HK-2 (cell line): ENCODE data around the gene ESRRB.

ENCODE experiments used
- DNase-seq: peaks from one replicate; pipeline ENCODE4 v3.0.0-alpha.2; 2018; ENCODE audit not compliant: unreplicated experiment

Gene ESRRB

DNA sequence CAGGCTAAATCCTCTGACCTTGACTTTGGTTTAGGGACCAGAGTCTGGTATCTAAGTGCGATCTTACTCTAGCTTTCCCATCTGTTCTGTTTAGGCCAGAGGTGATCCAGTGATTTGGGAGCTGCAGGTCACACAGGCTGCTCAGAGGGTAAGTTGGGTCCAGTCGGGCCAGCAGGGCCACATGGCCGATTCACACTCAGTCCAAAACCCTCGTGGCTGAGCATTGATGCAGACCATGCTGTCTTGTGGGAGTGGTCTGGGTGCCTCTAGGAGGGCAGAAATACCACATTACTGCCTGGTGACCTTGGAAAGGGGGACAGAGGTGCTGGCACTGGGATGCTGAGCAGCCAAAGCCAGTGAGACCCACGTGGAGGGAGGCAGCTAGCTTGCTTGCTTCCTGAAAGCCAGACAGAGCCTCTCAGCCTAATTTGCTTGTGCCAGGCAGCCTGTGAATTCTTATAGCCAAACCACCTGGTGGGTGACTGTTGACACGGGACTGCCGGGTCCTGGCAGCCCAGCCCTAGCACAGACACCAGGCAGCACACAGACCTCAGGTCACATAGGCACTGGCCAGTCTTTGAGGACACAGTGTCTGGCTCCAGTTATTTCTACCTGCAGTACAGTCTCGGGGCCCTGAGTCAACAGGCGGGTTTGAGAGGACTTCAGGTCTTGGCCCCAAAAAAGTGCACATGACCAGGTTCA is 31.7 kb downstream of the ESRRB start:
- DNase-seq = no peak

DNA sequence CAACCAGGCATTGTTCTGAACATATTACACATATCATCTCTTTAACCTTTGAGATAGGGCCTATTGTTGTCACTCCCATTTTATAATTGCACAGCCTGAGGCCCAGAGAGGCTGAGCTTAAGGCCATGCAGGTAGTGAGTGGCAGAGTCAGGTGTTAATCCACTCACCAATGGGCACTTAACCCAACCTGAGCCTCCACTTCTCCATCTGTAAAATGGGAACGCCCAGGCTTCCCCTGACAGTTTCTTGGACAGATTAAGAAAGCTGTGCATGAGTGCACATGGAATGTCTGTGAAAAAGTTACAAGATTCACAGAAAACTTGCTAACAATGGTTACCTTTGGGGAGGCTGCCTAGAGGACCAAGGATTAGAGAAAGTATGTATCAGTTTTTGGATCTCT is 32.9 kb downstream of the ESRRB start:
- no peak for DNase-seq

DNA sequence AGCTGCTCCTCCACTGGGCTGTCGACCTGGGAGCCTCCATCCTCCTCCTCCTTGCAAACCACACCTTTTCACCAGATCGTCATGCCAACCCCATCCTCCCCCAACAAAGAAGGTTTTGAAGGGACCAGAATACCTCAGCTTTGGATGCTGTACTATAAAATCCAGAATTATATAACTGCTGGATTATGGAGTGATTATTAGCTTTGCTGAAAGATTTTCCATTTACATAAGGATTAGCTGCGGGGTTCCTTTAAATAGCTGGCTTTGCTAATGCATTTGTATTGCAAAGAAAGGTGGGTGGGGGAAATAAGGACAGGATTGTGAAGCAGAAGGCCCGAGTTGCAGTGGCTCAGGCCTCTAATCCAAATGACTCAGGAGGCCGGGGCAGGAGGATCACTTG is 36.6 kb downstream of the ESRRB start:
- no peak for DNase-seq

DNA sequence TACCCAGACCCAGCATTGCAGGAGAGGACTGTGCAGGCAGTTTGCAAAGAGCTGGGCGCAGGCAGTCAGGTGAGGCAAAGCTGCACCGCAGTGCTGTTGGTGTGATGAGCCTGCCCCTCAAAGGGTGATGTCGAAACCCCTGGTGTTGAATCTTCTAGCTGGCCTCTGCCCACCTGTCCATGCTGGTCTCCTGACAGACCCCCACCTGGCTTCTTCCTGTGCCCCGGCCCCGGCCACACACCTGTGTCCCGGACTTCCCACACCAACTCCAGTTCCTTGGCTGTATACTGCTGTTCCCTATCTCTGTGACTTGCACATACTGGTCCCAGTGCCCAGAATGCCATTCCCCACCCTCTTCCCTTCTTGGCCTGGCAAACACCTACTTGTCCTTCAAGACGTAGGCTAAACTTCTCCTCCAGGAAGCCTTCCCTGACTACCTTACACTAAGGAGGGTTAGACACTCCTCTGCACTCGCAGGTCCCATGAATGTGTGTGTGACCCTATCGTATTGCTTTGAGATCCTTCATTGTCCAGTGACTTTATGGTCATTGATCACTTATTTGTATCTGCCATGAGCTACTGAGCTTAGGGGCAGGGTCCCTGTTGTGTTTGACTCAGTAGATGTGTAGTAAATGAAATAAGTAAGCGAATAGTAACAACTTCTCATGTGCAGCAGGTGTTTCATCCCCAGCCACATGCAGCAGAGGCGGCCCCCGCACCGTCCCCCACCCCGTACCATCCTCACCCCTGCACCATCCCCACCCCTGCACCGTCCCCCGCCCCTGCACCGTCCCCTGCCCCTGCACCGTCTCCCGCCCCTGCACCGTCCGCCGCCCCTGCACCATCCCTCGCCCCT is 37.4 kb downstream of the ESRRB start:
- no peak for DNase-seq

DNA sequence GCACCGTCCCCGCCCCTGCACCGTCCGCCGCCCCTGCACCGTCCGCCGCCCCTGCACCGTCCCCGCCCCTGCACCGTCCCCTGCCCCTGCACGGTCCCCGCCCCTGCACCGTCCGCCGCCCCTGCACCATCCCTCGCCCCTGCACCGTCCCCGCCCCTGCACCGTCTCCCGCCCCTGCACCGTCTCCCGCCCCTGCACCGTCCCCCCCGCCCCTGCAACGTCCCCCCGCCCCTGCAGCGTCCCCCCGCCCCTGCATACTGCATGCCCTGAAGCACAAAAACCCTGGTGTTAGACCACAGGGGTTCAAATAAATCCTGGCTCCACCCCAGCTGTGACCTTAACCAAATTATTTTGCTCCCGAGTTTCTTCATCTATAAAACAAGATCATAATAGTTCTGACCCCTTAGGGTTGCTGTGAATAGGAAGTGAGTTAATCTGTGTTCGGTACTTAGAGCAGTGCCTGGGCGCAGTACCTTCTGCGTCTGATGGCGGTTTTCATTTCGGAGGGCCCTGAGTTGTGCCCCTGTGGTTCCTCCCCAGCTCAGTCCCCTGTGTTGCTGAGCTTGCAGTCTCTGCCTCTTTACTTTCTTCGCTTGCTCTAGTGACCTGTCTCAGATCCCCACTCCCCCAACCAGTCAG is 38.1 kb downstream of the ESRRB start:
- no peak for DNase-seq

DNA sequence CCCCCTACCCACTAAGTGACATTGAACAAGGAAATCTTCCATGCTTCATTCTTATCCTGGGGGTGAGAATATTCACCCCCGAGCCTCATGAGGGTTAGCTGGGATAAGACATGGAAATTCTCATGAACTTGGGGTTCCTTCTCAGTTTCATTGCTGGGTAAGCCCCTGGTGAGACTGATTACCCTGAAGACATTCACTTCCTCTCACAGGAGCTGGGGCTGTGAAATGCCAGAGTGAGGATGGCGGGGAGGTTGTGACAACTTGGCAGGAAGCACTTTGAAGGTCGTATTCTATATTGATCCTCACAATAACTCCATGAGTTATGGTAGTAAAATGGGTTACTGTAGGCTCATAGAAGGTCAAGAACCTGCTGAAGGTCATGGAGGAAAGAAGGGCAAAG is 43.5 kb downstream of the ESRRB start:
- DNase-seq = no peak

DNA sequence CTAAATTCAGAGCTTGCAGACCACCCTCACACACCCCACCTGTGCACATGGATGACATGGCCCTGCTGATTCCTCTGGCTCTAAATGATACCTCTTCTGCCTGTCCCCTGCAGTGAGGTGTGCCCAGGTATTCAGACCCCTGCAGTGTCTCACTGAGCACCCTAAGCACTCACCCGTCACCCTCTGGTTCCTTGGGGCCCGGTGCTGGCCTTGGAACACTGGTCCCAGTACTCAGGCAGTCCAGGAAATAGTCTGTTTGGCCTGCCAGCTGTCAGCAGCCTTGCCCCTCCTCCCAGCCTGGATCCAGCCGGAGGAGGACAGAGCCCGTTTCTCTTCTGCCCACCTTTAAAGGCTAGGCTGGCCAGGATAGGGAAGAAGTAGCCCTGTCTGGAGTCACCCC is 44.9 kb downstream of the ESRRB start:
- DNase-seq = no peak

DNA sequence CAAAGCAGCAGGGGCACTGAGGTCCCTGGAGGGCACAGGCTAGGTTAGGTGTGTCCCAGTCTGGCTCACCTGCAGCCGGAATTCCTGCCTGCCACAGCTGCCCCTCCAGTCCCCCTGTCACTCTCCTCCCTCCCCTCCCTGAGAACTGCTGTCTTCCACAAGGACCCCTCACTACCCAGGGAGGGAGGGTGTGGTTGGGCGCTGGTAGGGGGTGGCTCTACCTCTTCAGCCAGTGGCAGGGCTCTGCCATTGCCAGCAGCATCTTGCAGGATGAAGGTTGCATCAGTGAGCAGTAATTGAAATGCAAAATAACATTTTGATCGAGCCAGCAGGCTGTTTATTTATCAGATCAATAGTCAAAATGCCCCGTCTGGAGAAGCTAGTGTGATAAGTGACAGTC is 45.7 kb downstream of the ESRRB start:
- no peak for DNase-seq

DNA sequence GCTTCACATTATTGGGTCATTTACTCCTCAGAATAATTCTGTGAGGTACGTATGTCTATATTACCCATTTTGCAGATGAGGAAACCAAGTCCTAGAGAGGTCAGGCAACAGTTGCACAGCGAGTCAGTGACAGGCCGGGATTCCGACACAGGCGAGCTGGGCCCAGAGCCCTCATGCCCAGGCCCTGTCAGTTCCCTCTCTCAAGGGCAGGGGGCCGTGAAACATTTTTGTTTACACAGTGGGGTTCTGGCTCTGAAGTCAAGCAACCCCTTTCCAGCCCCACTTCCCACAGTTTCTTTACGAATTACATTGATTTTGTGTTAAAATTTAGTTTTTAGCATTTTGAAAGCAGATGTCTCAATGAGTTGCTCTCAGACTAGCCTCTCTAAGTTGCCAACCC is 46.7 kb downstream of the ESRRB start:
- no peak for DNase-seq

DNA sequence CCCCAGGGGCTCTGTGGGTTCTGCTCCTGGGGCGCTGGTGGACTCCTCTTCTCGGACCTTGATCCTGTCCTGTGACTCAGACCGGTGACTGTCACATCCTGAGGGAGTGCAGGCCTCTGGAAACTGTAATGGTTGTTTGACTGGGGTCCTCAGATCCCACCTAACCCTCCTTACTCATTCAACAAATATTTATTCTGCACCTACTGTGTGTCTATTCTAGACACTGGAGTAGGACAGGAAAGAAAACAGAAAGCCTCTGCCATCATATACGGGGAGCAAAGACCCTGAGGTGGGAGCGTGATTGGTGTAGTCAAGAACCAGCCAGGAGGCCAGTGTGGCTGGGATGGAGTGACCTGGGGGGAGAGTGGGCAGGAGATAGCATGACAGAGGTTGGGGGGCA is 47.6 kb downstream of the ESRRB start:
- DNase-seq = no peak

DNA sequence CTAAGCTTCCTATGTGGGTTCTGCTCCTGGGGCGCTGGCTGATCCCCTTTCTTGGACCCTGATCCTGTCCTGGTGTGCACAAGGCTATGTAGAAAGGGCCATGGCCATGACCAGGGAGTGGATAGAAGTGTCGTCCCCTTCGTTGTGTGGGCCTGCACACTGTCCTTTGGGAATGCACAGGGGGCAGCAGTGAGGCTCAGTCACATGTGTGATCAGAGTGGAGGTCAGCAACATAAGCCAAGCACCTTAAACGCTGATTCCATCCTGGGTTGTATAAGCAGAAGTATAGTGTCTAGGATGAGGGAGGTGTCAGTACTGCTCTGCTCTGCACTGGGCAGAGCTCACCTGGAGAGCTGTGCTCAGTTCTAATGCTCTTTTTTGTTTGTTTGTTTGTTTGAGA is 48.4 kb downstream of the ESRRB start:
- no peak for DNase-seq

DNA sequence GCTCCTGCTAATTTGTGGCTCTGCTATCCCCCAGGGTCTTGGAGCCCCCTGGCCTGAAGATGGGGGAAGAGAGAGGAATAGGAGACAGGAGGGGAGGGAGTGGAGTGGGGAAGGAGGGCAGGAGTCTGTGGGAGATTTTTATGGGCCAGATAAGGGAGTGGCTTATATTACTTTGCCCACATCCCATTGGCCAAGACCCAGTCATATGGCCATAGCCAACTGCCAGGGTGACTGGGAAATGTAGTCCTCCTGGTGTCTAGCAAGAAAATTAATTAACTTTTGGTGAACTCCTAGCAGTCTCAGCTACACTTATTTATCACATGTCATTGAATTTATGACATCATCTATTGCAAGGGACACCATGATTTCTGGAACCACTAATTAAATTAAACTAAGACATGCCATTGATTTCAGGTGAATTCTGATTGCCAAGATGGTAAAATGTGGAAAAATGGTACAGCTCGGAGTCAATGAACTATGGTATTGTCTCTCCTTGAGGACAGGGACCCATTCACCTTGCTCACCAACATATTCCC is 50.3 kb downstream of the ESRRB start:
- DNase-seq = no peak

DNA sequence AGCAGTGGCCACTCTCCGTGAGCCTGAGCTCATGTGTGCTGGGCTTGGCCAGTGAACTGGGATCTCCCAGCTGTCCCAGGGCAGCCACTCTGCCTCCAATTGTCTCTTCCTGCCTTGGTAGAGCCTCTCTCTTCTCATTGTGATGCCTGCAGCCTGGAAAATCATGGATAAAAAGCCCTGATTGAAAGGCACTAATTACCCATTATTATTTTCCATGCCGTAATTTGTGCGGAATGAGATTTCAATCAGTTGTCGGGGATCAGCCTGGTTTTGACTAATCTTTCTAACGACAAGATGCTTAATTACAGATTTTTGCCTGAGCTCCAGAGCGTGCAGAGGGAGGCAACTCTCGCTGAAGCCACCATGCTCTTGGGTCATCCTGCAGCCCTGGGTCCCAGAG is 52.7 kb downstream of the ESRRB start:
- no peak for DNase-seq

DNA sequence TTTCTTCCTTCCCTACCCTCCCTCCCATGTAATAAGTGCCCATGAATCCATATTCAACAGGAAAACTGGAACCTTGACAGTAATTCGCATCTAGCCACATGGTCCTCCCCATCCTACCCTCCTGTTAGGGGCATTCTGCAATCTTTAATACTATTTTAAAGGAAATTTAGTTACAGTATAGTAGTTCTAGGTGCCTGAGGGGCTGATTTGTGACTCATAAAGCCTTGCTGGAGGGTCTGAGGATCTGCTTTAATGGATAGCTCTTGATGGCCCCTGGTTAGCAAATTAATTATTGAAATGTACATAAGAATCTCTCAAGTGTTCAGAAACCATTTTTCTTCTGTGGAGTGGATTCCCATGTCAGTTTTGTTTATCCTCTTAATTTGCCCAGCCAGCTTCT is 54.1 kb downstream of the ESRRB start:
- DNase-seq = no peak

DNA sequence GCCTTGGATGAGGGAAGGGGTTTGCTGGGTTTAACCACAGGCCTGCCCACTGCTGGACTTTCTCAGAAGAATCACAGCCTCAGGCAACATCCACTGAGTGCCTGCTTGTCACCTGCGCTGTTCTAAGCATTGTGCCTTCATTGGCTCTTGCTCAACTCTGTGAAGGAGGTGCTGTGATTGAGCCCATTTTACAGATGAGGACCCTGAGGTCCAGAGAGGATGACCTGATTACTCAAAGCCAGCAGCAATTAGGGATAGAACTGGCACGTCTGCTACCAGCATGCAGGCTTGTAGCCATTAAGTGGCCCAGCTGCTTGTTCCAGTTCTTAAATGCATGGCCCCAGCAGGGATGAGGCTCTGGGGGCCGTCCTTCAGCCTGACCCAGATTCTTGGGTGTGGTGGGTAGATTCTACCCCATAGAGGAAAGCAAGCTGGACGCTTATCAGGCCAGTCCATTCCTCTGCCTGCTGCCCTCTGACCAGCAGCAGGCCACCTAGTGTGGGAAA is 54.6 kb downstream of the ESRRB start:
- DNase-seq = no peak

DNA sequence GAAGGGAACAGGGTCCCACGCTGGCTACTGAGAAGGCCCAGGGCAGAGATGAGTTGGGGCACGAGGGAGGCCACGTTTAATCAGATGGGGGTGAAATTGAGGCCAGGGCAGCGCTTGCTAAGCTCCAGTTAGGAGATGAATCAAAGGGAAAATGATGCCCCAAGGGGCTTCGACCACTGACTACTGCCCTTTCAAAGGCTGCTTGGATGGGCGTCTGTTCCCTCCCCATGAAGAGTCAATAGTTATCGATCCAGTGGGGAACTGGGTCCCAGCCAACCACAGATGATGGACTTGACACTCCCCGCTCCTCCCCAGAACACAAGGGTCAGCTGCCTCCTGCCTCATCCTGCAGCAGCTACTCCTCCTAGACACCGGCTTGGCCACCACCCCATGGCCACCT is 55.6 kb downstream of the ESRRB start:
- no peak for DNase-seq

DNA sequence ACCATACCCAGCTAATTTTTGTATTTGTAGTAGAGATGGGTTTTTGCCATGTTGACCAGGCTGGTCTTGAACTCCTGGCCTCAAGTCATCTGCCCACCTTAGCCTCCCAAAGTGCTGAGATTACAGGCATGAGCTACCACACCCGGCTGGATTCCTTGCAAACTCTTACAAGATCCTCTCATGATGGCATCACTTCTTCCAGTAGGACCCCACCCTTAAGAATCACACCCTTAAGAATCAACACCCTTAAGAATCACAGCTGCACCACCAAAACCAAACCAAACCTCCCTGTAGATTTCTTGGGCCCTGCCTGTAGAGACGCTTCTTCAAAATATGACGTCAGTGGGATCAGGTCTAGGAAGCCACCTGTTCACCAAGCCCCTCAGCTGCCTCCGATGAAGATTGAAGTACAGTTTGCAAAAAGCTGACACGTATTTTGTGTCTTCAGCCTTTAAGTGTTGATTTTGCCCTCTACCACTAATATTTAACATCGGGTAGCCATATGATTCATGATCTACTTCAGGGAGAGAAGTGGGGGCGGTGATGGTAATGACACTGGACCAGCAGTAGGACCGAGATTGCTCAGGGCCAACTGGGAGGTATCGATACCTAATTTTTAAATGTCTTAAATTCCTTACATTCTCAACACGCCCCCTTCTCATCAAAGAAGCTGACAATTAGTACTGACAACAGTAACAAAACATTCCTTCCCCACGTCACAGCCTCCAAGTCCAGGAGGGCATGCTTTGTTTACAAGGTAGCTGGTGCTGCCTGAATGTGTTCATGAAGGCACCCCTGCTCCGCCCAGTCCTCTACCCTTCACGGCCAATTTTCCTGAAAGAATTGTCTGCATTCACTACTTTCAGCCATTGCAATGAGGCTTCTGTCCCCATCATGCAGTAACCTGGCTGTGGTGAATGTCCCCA is 57.2 kb downstream of the ESRRB start:
- no peak for DNase-seq

DNA sequence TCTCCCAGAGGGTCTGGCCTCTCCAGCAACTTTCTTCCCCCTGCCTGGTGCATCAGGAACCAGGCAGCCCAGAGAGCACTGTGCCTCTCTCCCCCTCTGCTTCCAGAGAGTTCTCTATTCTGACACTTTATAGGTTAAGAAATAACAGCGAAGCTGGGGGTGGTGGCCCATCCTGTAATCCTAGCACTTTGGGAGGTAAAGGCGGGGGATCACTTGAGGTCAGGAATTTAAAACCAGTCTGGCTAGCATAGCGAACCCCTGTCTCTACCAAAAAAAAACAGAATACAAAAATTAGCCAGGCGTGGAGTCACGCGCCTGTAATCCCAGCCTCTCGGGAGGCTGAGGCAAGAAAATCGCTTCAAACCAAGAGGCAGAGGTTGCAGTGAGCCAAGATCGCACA is 58.3 kb downstream of the ESRRB start:
- DNase-seq = no peak

DNA sequence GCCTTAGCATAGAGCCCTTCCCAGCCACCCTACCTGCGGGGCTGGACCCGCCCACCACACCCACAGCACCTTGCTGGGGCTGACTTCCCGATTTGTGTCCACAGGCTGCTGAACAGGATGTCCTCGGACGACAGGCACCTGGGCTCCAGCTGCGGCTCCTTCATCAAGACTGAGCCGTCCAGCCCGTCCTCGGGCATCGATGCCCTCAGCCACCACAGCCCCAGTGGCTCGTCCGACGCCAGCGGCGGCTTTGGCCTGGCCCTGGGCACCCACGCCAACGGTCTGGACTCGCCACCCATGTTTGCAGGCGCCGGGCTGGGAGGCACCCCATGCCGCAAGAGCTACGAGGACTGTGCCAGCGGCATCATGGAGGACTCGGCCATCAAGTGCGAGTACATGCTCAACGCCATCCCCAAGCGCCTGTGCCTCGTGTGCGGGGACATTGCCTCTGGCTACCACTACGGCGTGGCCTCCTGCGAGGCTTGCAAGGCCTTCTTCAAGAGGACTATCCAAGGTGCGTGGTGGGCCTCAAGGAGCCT is 63.4 kb downstream of the ESRRB start:
- no peak for DNase-seq

DNA sequence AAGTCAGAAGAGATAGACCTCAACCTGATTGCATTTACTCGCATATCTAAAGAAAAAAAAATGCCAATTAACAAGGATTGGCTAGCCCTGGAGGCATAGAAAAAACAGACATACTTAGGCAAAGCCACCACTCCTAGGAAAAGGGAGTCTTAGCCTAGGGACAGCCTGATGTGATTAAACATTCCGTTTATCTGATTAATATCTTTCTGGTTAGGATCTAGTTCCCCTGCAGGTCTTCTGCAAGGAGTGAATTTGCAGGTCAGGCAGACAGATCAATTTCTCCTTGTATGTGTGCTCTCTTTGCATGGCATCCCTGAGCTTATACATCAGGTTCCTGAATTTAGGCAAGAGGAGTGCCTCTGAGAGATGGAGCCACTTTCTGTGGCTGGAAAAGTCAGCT is 70.5 kb downstream of the ESRRB start:
- DNase-seq = no peak

DNA sequence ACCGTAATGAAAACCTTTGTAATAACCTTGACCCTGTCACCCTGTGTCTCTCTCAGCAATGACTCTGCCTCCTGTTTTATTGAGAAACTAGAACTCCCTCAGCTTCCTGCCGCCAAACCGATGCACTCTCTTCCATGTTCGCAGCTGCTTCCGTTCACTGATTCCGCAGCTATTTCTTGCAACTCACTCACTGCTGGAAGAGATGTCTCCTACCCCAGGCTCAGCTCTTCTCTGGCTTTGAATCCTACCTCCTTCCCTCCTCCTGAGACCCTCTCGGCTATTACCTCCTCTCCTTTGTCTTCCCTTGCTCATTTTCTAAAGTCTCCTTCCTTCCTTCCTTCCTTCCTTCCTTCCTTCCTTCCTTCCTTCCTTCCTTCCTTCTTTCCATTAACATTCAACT is 71.0 kb downstream of the ESRRB start:
- DNase-seq = no peak
